Nephron progenitor cell (in vitro differentiated cells): Measurements from ENCODE around the gene PINK1.

Experiments
- DNase-seq: peaks from one replicate; pipeline ENCODE4 v3.0.0; 2021
- H3K27ac Mint-ChIP-seq: 2 replicates; pipeline ENCODE4 v1.8.0; 2021; ENCODE audit warnings: mild to moderate bottlenecking, moderate library complexity, mixed read lengths
- H3K27me3 Mint-ChIP-seq: 2 replicates; pipeline ENCODE4 v1.8.0; 2021; ENCODE audit warnings: mild to moderate bottlenecking, low read depth, mixed read lengths; ENCODE audit not compliant: poor library complexity
- H3K36me3 Mint-ChIP-seq: 2 replicates; pipeline ENCODE4 v1.8.0; 2021; ENCODE audit warnings: low read depth, mixed read lengths
- H3K4me1 Mint-ChIP-seq: 2 replicates; pipeline ENCODE4 v1.8.0; 2021; ENCODE audit warnings: mixed read lengths
- H3K4me3 Mint-ChIP-seq: 2 replicates; pipeline ENCODE4 v1.8.0; 2021; ENCODE audit warnings: mild to moderate bottlenecking, moderate library complexity, mixed read lengths
- H3K9me3 Mint-ChIP-seq: 2 replicates; pipeline ENCODE4 v1.8.0; 2021; ENCODE audit warnings: mild to moderate bottlenecking, moderate library complexity, mixed read lengths
- TF ChIP-seq, protein P1 (sequence below): fragments of 200-600 bp; sonication (generic); IDR thresholded peaks from 2 replicates; pipeline ENCODE4 v1.5.0; 2021; ENCODE audit warnings: antibody characterized with exemption

Gene PINK1

GRCh38 chr1:20693623-20694022 lies 60.4 kb downstream of the PINK1 start:
- Mint-ChIP-seq H3K4me3 (no peak overlapping the region), H3K36me3 (no peaks in the 10 kb centered on the region), H3K4me1 (peaks cover 16% of the 10 kb centered on the region), H3K27ac (no peak overlapping the region), H3K27me3 (peaks cover 7% of the 10 kb centered on the region), H3K9me3 (no peaks in the 10 kb centered on the region)
- TF ChIP-seq, protein P1, sequence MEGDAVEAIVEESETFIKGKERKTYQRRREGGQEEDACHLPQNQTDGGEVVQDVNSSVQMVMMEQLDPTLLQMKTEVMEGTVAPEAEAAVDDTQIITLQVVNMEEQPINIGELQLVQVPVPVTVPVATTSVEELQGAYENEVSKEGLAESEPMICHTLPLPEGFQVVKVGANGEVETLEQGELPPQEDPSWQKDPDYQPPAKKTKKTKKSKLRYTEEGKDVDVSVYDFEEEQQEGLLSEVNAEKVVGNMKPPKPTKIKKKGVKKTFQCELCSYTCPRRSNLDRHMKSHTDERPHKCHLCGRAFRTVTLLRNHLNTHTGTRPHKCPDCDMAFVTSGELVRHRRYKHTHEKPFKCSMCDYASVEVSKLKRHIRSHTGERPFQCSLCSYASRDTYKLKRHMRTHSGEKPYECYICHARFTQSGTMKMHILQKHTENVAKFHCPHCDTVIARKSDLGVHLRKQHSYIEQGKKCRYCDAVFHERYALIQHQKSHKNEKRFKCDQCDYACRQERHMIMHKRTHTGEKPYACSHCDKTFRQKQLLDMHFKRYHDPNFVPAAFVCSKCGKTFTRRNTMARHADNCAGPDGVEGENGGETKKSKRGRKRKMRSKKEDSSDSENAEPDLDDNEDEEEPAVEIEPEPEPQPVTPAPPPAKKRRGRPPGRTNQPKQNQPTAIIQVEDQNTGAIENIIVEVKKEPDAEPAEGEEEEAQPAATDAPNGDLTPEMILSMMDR: no peak
- DNase-seq: no peak

DNA sequence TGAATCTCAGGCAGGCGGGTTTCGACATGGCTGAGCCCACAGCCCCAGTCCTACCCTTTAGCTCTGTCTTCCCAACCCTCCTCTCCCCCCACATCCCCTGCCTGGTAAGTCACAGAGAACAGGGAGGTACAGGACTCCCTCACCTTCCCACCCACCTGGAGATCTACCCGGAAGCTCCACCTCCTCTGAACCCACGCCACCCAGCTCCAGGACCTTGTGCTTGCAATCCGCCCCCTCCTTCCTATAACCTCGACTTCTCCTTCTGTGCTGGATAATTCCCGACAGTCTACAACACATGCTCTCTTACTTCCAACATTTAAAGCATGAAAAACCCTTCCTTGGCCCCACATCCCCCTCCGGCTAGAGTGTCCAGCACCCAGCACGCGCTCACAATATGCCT lies 62.3 kb downstream of the PINK1 start:
- H3K4me1 Mint-ChIP-seq: peaks cover 23% of the 10 kb centered on the region
- H3K9me3 Mint-ChIP-seq: no peaks in the 10 kb centered on the region
- no peaks in the 10 kb centered on the region for H3K36me3 Mint-ChIP-seq
- no peak overlapping the region for H3K4me3 Mint-ChIP-seq
- DNase-seq: no peak
- TF ChIP-seq, protein P1: no peak
- H3K27me3 Mint-ChIP-seq: peaks cover 7% of the 10 kb centered on the region
- no peak overlapping the region for H3K27ac Mint-ChIP-seq

GRCh38 chr1:20696397-20697333 lies 63.4 kb downstream of the PINK1 start:
- DNase-seq: peak; percentile 89
- TF ChIP-seq, protein P1: peak; percentile 91
- Mint-ChIP-seq H3K4me1 (peaks cover 29% of the 10 kb centered on the region), H3K9me3 (no peaks in the 10 kb centered on the region), H3K27me3 (peaks cover 7% of the 10 kb centered on the region), H3K27ac (peak overlapping the region; percentile 98), H3K36me3 (no peaks in the 10 kb centered on the region), H3K4me3 (peak overlapping the region; percentile 85)

- DNase-seq: no peak
- no peaks in the 10 kb centered on the region for H3K9me3 Mint-ChIP-seq
- peaks cover 29% of the 10 kb centered on the region for H3K4me1 Mint-ChIP-seq
- H3K27me3 Mint-ChIP-seq: peaks cover 3% of the 10 kb centered on the region
- H3K36me3 Mint-ChIP-seq: no peaks in the 10 kb centered on the region
- TF ChIP-seq, protein P1: no peak
- H3K27ac Mint-ChIP-seq: no peak overlapping the region
- peak overlapping the region; percentile 85 for H3K4me3 Mint-ChIP-seq
These were observed 64.3 kb downstream of the PINK1 start for GRCh38 chr1:20697563-20697962.

DNA sequence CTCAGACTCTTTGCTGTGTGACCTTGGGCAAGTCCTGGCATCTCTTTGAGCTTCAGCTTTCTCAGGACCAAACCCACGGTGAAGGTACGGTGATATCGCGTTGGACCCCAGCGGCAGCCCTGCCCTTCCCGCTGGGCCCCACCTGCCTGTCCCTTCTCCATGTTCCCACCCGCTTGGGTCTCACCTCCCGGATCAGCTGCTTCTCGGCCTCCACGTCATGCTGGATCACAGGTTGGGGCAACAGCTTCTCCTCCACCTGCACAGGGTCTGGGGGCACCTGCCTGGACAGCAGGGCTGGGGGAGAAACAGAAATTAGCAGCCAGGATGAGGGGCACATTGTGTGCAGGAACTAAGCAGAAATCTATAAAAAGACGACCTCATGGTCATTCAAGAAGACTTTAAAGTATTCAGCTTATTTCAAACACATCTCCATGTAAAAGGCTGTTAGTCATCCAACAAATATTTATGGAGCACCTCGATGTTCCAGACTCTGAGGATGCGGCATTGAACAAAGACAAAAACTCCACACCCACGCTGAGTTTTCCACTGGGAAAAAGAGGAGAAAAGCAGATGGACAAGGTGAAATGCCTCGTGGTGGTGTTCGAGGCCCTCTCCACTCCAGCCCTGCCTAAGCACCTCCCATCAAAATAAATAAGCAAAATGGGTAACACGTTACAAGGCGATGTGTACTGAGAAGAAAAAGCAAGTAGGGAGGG lies 65.1 kb downstream of the PINK1 start:
- no peak overlapping the region for H3K27ac Mint-ChIP-seq
- no peaks in the 10 kb centered on the region for H3K9me3 Mint-ChIP-seq
- H3K4me1 Mint-ChIP-seq: peaks cover 29% of the 10 kb centered on the region
- H3K4me3 Mint-ChIP-seq: no peak overlapping the region
- DNase-seq: no peak
- TF ChIP-seq, protein P1: no peak
- peaks cover 3% of the 10 kb centered on the region for H3K27me3 Mint-ChIP-seq
- H3K36me3 Mint-ChIP-seq: no peaks in the 10 kb centered on the region
